Cerebellar cortex (tissue), 1 donor: ENCODE measurements around the gene VEZT.
"Not testable (repeated sequence)": the region's sequence is repeated elsewhere in the genome, so short reads cannot be mapped to it uniquely, and the experiment has no call there.

Experiments used
- DNase-seq: peaks from one replicate; pipeline ENCODE4 v3.0.0-alpha.2; 2015; ENCODE audit warnings: low spot score

Gene VEZT

GRCh38 chr12:95224202-95225170 is 6.9 kb downstream of the VEZT start:
- DNase-seq, result no peak

- no peak for DNase-seq
These were observed 8.1 kb downstream of the VEZT start for GRCh38 chr12:95225645-95226212.

- DNase-seq, result no peak
These were observed 10.3 kb downstream of the VEZT start for GRCh38 chr12:95227818-95228356.

GRCh38 chr12:95228617-95229016 is 11.0 kb downstream of the VEZT start:
- DNase-seq, result no peak

- no peak for DNase-seq
These were observed 12.0 kb downstream of the VEZT start for GRCh38 chr12:95229636-95230035.

- DNase-seq, result no peak
These were observed 12.7 kb downstream of the VEZT start for GRCh38 chr12:95230313-95230712.

GRCh38 chr12:95231190-95231589 is 13.6 kb downstream of the VEZT start:
- no peak for DNase-seq

GRCh38 chr12:95234187-95234586 is 16.6 kb downstream of the VEZT start:
- not testable (repeated sequence) for DNase-seq

GRCh38 chr12:95235621-95236020 is 18.0 kb downstream of the VEZT start:
- not testable (repeated sequence) for DNase-seq

GRCh38 chr12:95237315-95237714 is 19.7 kb downstream of the VEZT start:
- no peak for DNase-seq

- no peak for DNase-seq
These were observed 20.5 kb downstream of the VEZT start for GRCh38 chr12:95238150-95238549.

GRCh38 chr12:95239216-95239615 is 21.6 kb downstream of the VEZT start:
- DNase-seq, result no peak

- not testable (repeated sequence) for DNase-seq
These were observed 22.2 kb downstream of the VEZT start for GRCh38 chr12:95239835-95240234.

GRCh38 chr12:95240556-95240955 is 22.9 kb downstream of the VEZT start:
- no peak for DNase-seq

- not testable (repeated sequence) for DNase-seq
These were observed 23.5 kb downstream of the VEZT start for GRCh38 chr12:95241138-95241537.

GRCh38 chr12:95241761-95242506 is 24.3 kb downstream of the VEZT start:
- DNase-seq, result no peak

GRCh38 chr12:95243497-95244183 is 26.0 kb downstream of the VEZT start:
- DNase-seq, result no peak

- DNase-seq, result no peak
These were observed 26.7 kb downstream of the VEZT start for GRCh38 chr12:95244350-95244749.

- no peak for DNase-seq
These were observed 30.5 kb downstream of the VEZT start for GRCh38 chr12:95248095-95248494.

- peak; percentile 67 for DNase-seq
These were observed 31.2 kb downstream of the VEZT start for GRCh38 chr12:95248604-95249360.

GRCh38 chr12:95253386-95253785 is 35.8 kb downstream of the VEZT start:
- DNase-seq, result no peak
